Mesendoderm (in vitro differentiated cells): Measurements from ENCODE around the gene ZBED1.
"Not testable (repeated sequence)": the region's sequence is repeated elsewhere in the genome, so short reads cannot be mapped to it uniquely, and the experiment has no call there.

Experiments
- DNase-seq: peaks from one replicate; pipeline ENCODE4 v3.0.0; 2013
- H2AK5ac ChIP-seq: 2 replicates; pipeline ENCODE4 v1.6.1; 2013; ENCODE audit warnings: low read length, inconsistent platforms
- H2BK120ac ChIP-seq: 2 replicates; pipeline ENCODE4 v1.6.1; 2013; ENCODE audit warnings: low read depth, mild to moderate bottlenecking, low read length, moderate library complexity, mixed read lengths
- H2BK15ac ChIP-seq: replicated peaks from 2 replicates; pipeline ENCODE4 v1.6.1; 2013; ENCODE audit warnings: low read depth, mild to moderate bottlenecking, moderate library complexity
- H2BK5ac ChIP-seq: 2 replicates; pipeline ENCODE4 v1.6.1; 2013; ENCODE audit warnings: low read length, inconsistent platforms
- H3K18ac ChIP-seq: 2 replicates; pipeline ENCODE4 v1.6.1; 2013; ENCODE audit warnings: mild to moderate bottlenecking, low read length, mixed read lengths
- H3K23ac ChIP-seq: one replicate; pipeline ENCODE4 v1.6.1; 2013; ENCODE audit warnings: low read length
- H3K27ac ChIP-seq: 2 replicates; pipeline ENCODE4 v1.5.1; 2013; ENCODE audit warnings: low read depth, mild to moderate bottlenecking, inconsistent platforms, low read length, moderate library complexity
- H3K27me3 ChIP-seq: 2 replicates; pipeline ENCODE4 v1.6.1; 2013; ENCODE audit warnings: low read length, control low read depth, mild to moderate bottlenecking, inconsistent platforms; ENCODE audit not compliant: insufficient read depth, poor library complexity
- H3K36me3 ChIP-seq: 2 replicates; pipeline ENCODE4 v1.6.1; 2013; ENCODE audit warnings: low read length, inconsistent platforms; ENCODE audit not compliant: control insufficient read depth, insufficient read depth
- H3K4ac ChIP-seq: one replicate; pipeline ENCODE4 v1.6.1; 2013; ENCODE audit warnings: low read depth, mild to moderate bottlenecking, low read length, moderate library complexity
- H3K4me1 ChIP-seq: 2 replicates; pipeline ENCODE4 v1.6.1; 2013; ENCODE audit warnings: low read depth, low read length, inconsistent platforms; ENCODE audit not compliant: control insufficient read depth
- H3K4me2 ChIP-seq: 2 replicates; pipeline ENCODE4 v1.6.1; 2013; ENCODE audit warnings: low read length
- H3K4me3 ChIP-seq: 2 replicates; pipeline ENCODE4 v1.5.1; 2013; ENCODE audit warnings: mild to moderate bottlenecking, low read length
- H3K56ac ChIP-seq: one replicate; pipeline ENCODE4 v1.6.1; 2013; ENCODE audit warnings: low read length
- H3K79me1 ChIP-seq: 2 replicates; pipeline ENCODE4 v1.6.1; 2013; ENCODE audit warnings: low read length, inconsistent platforms
- H3K79me2 ChIP-seq: 2 replicates; pipeline ENCODE4 v1.6.1; 2013; ENCODE audit warnings: mild to moderate bottlenecking, low read length; ENCODE audit not compliant: control insufficient read depth, insufficient read depth
- H3K9ac ChIP-seq: 2 replicates; pipeline ENCODE4 v1.6.1; 2013; ENCODE audit warnings: low read length, inconsistent platforms
- H4K5ac ChIP-seq: one replicate; pipeline ENCODE4 v1.6.1; 2013; ENCODE audit warnings: low read length
- H4K8ac ChIP-seq: one replicate; pipeline ENCODE4 v1.6.1; 2013; ENCODE audit warnings: low read depth, mild to moderate bottlenecking, control low read depth, low read length, moderate library complexity
- WGBS: extraction: QIAGEN DNeasy Blood & Tissue Kit; methylation state at CpG from one replicate; pipeline ENCODE4 v1.1.7; 2013; ENCODE audit warnings: low lambda C conversion rate, missing lambda C conversion rate; ENCODE audit not compliant: insufficient coverage; ENCODE audit errors: extremely low coverage; 5-methylcytosine and 5-hydroxymethylcytosine counted together

The ZBED1 gene

DNA sequence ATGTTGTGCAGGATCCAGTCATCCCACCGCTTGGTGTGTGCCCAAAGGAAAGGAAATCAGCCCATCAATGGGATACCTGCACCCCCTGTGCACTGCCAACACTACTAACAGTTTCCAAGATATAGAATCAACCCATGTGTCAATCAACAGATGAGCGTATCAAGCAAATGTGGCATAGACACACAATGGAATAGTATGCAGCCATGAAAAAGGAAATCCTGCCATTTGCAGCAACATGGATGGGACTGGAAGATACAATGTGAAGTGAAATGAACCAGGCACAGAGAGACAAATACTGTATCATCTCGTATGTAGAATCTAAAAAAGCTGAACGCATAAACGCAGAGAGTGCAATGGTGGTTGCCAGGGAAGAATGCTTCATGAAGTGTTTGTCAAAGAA is 20.8 kb downstream of the ZBED1 start:
- H3K9ac ChIP-seq, H3K4ac ChIP-seq, H3K4me1 ChIP-seq, H2BK5ac ChIP-seq, H4K5ac ChIP-seq, H3K27ac ChIP-seq, H3K18ac ChIP-seq, H2BK120ac ChIP-seq, H3K56ac ChIP-seq, H3K23ac ChIP-seq, H3K36me3 ChIP-seq, H4K8ac ChIP-seq, H2BK15ac ChIP-seq, H2AK5ac ChIP-seq, H3K4me3 ChIP-seq, DNase-seq, H3K4me2 ChIP-seq, H3K27me3 ChIP-seq: not testable (repeated sequence)
- Histone ChIP-seq H3K79me1 (peaks cover 18% of the 10 kb centered on the region), H3K79me2 (peaks cover 21% of the 10 kb centered on the region)
- no CpG with 5 or more reads among the region's 5 CpGs for WGBS

DNA sequence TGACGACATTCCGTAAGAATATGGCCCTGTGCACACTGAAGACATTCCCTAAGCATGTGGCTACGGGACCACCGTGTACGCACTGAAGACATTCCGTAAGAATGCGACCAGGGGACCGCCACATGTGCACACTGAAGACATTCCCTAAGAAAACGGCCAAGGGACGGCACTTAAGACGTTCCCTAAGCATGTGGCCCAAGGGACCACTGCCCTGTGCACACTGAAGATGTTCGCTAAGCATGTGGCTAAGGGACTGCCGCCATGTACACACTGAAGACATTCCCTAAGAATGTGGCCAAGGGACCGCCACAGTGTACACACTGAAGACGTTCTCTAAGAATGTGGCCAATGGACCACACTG is 21.4 kb downstream of the ZBED1 start:
- Histone ChIP-seq H3K4me1 (no peaks in the 10 kb centered on the region), H3K56ac (no peak overlapping the region), H2BK15ac (no peak overlapping the region), H3K23ac (no peak overlapping the region), H2BK120ac (no peak overlapping the region), H3K9ac (no peak overlapping the region), H3K27ac (no peak overlapping the region), H3K27me3 (no peaks in the 10 kb centered on the region), H3K4me2 (no peak overlapping the region), H2AK5ac (no peak overlapping the region), H4K8ac (no peak overlapping the region), H3K79me2 (peaks cover 21% of the 10 kb centered on the region), H3K36me3 (no peaks in the 10 kb centered on the region), H3K4ac (no peak overlapping the region), H3K79me1 (peaks cover 18% of the 10 kb centered on the region), H2BK5ac (no peak overlapping the region), H3K18ac (no peak overlapping the region), H3K4me3 (no peak overlapping the region), H4K5ac (no peak overlapping the region)
- no CpG with 5 or more reads among the region's 15 CpGs for WGBS
- DNase-seq, result no peak

DNA sequence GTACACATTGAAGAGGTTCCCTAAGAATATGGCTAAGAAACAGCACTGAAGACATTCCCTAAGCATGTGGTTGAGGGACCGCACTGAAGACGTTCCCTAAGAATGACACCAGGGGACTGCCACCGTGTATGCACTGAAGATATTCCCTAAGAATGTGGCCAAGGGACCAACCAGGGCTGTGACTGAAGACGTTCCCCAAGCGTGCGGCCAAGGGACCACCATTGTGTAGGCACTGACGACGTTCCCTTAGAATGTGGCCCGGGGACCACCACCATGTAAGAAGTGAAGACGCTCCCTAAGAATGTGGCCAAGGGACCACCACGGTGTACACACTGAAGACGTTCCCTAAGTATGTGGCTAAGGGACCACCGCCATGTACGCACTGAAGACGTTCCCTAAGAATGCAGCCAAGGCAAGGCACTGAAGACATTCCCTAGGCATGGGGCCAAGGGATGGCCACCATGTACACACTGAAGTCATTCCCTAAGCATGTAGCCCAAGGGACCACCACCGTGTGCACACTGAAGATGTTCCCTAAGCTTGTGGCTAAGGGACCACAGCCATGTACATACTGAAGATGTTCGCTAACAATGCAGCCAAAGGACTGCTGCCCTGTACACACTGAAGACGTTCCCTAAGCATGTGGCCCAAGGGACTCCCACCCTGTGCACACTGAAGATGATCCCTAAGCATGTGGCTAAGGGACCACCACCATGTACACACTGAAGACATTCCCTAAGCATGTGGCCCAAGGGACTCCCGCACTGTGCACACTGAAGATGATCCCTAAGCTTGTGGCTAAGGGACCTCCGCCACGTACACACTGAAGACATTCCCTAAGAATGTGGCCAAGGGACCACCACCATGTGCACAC is 22.0 kb downstream of the ZBED1 start:
- Histone ChIP-seq H3K79me2 (peaks cover 24% of the 10 kb centered on the region), H3K27me3 (no peaks in the 10 kb centered on the region), H3K36me3 (no peaks in the 10 kb centered on the region), H3K4me1 (no peaks in the 10 kb centered on the region), H3K18ac (no peak overlapping the region), H3K4me2 (no peak overlapping the region), H3K9ac (no peak overlapping the region), H2AK5ac (no peak overlapping the region), H2BK120ac (no peak overlapping the region), H2BK15ac (no peak overlapping the region), H3K56ac (no peak overlapping the region), H3K23ac (no peak overlapping the region), H4K8ac (no peak overlapping the region), H3K27ac (no peak overlapping the region), H3K79me1 (peaks cover 21% of the 10 kb centered on the region), H3K4ac (no peak overlapping the region), H3K4me3 (no peak overlapping the region), H2BK5ac (no peak overlapping the region), H4K5ac (no peak overlapping the region)
- no CpG with 5 or more reads among the region's 21 CpGs for WGBS
- DNase-seq, result peak; percentile 30

DNA sequence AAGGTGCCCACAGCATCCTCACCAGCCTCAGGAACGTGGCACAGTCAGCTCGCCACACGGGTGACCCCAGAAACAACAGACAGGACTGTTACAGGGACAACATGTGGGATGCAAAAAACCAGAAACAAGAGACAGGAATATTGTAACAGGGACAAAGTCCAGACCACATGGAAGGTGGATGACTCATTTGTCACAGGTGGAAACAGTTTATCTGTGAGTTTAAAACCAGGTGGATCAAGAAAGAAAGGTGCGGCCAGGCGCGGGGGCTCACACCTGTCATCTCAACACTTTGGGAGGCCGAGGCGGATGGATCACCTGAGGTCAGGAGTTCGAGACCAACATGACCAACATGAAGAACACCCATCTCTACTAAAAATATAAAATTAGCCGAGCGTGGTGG is 23.5 kb downstream of the ZBED1 start:
- H3K18ac ChIP-seq, H2BK120ac ChIP-seq, H3K4me3 ChIP-seq, H3K27ac ChIP-seq, H3K4me1 ChIP-seq, H3K56ac ChIP-seq, H2BK5ac ChIP-seq, H3K9ac ChIP-seq, H3K4ac ChIP-seq, DNase-seq, H3K23ac ChIP-seq, H4K8ac ChIP-seq, H2AK5ac ChIP-seq, H3K4me2 ChIP-seq, H3K27me3 ChIP-seq, H4K5ac ChIP-seq, H2BK15ac ChIP-seq, H3K36me3 ChIP-seq: not testable (repeated sequence)
- WGBS, result no CpG with 5 or more reads among the region's 11 CpGs
- Histone ChIP-seq H3K79me1 (peaks cover 21% of the 10 kb centered on the region), H3K79me2 (peaks cover 24% of the 10 kb centered on the region)

DNA sequence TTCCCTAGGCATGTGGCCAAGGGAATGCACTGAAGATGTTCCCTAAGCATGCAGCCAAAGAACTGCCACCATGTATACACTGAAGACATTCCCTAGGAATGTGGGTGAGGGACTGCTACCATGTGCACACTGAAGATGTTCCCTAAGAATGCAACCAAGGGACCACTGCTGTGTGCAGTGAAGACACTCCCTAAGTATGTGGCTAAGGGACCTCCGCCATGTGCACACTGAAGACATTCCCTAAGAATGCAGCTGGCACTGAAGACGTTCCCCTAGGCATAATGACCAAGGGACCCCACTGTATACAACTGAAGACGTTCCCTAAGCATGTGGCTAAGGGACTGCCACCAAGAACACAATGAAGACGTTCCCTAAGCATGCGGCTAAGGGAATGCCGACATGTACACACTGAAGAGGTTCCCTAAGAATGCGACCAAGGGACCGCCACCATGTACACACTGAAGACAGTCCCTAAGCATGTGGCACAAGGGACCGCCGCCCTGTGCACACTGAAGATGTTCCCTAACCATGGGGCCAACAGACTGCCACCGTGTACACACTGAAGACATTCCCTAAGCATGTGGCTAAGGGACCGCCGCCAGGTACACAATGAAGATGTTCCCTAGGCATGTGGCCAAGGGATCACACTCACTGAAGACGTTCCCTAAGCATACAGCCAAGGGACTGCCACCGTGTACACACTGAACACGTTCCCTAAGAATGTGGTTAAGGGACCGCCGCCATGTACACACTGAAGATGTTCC is 25.6 kb downstream of the ZBED1 start:
- no CpG with 5 or more reads among the region's 18 CpGs for WGBS
- no peak overlapping the region for H2BK120ac ChIP-seq
- H3K23ac ChIP-seq, result no peak overlapping the region
- H3K18ac ChIP-seq, result no peak overlapping the region
- H2BK5ac ChIP-seq, result no peak overlapping the region
- no peak overlapping the region for H2BK15ac ChIP-seq
- no peaks in the 10 kb centered on the region for H3K4me1 ChIP-seq
- no peak overlapping the region for H3K27ac ChIP-seq
- H3K4me2 ChIP-seq, result no peak overlapping the region
- peaks cover 24% of the 10 kb centered on the region for H3K79me2 ChIP-seq
- no peaks in the 10 kb centered on the region for H3K27me3 ChIP-seq
- H3K9ac ChIP-seq, result no peak overlapping the region
- no peaks in the 10 kb centered on the region for H3K36me3 ChIP-seq
- H3K4me3 ChIP-seq, result no peak overlapping the region
- H3K79me1 ChIP-seq, result peaks cover 26% of the 10 kb centered on the region
- H3K4ac ChIP-seq, result no peak overlapping the region
- H4K8ac ChIP-seq, result no peak overlapping the region
- H4K5ac ChIP-seq, result no peak overlapping the region
- peak; percentile 76 for DNase-seq
- H2AK5ac ChIP-seq, result no peak overlapping the region
- no peak overlapping the region for H3K56ac ChIP-seq
